HEK293 (cell line): ENCODE measurements around the gene THUMPD1.
A peak's percentile ranks its signal among the peaks of the same experiment; 100 is the strongest.

Experiments
- FEZF1 ChIP-seq: fragments of 450-650 bp; formaldehyde crosslinking; IDR thresholded peaks from 2 replicates; pipeline ENCODE4 v1.5.1; 2016; ENCODE audit warnings: missing biosample characterization, missing genetic modification characterization
- GLI4 ChIP-seq: fragments of 450-650 bp; formaldehyde crosslinking; IDR thresholded peaks from 2 replicates; pipeline ENCODE4 v1.5.1; 2016; ENCODE audit warnings: missing biosample characterization, missing genetic modification characterization
- GLIS1 ChIP-seq: fragments of 450-650 bp; formaldehyde crosslinking; IDR thresholded peaks from 2 replicates; pipeline ENCODE4 v1.5.1; 2016; ENCODE audit warnings: missing biosample characterization, missing genetic modification characterization
- INSM2 ChIP-seq: fragments of 450-650 bp; formaldehyde crosslinking; IDR thresholded peaks from 2 replicates; pipeline ENCODE4 v1.5.1; 2016; ENCODE audit warnings: missing biosample characterization, missing genetic modification characterization
- KLF1 ChIP-seq: fragments of 450-650 bp; formaldehyde crosslinking; IDR thresholded peaks from 2 replicates; pipeline ENCODE4 v1.5.1; 2016; ENCODE audit warnings: missing biosample characterization, missing genetic modification characterization
- KLF16 ChIP-seq: fragments of 450-650 bp; formaldehyde crosslinking; IDR thresholded peaks from 2 replicates; pipeline ENCODE4 v1.5.1; 2017; ENCODE audit warnings: missing biosample characterization, missing genetic modification characterization
- KLF17 ChIP-seq: fragments of 450-650 bp; formaldehyde crosslinking; IDR thresholded peaks from 2 replicates; pipeline ENCODE4 v1.5.1; 2016; ENCODE audit warnings: missing biosample characterization, missing genetic modification characterization
- KLF7 ChIP-seq: fragments of 450-650 bp; formaldehyde crosslinking; IDR thresholded peaks from 2 replicates; pipeline ENCODE4 v1.5.1; 2016; ENCODE audit warnings: missing biosample characterization, missing genetic modification characterization, borderline replicate concordance
- KLF8 ChIP-seq: fragments of 450-650 bp; formaldehyde crosslinking; IDR thresholded peaks from 2 replicates; pipeline ENCODE4 v1.5.1; 2016; ENCODE audit warnings: missing biosample characterization, missing genetic modification characterization
- REPIN1 ChIP-seq: fragments of 450-650 bp; formaldehyde crosslinking; IDR thresholded peaks from 2 replicates; pipeline ENCODE4 v1.5.1; 2017; ENCODE audit warnings: missing biosample characterization, missing genetic modification characterization, low read depth
- YY2 ChIP-seq: fragments of 450-650 bp; formaldehyde crosslinking; IDR thresholded peaks from 2 replicates; pipeline ENCODE4 v1.5.1; 2016; ENCODE audit warnings: missing biosample characterization, missing genetic modification characterization
- ZBTB17 ChIP-seq: fragments of 450-650 bp; formaldehyde crosslinking; IDR thresholded peaks from 2 replicates; pipeline ENCODE4 v1.5.1; 2016; ENCODE audit warnings: missing biosample characterization, missing genetic modification characterization
- ZBTB20 ChIP-seq: fragments of 450-650 bp; formaldehyde crosslinking; IDR thresholded peaks from 2 replicates; pipeline ENCODE4 v1.5.1; 2016; ENCODE audit warnings: missing biosample characterization, missing genetic modification characterization
- ZNF169 ChIP-seq: fragments of 450-650 bp; formaldehyde crosslinking; IDR thresholded peaks from 2 replicates; pipeline ENCODE4 v1.5.1; 2016; ENCODE audit warnings: missing biosample characterization, missing genetic modification characterization
- ZNF24 ChIP-seq: fragments of 450-650 bp; formaldehyde crosslinking; IDR thresholded peaks from 2 replicates; pipeline ENCODE4 v1.5.1; 2016; ENCODE audit warnings: missing biosample characterization, missing genetic modification characterization
- ZNF311 ChIP-seq: fragments of 450-650 bp; formaldehyde crosslinking; IDR thresholded peaks from 2 replicates; pipeline ENCODE4 v1.5.1; 2017; ENCODE audit warnings: missing biosample characterization, missing genetic modification characterization, borderline replicate concordance
- ZNF324 ChIP-seq: fragments of 450-650 bp; formaldehyde crosslinking; IDR thresholded peaks from 2 replicates; pipeline ENCODE4 v1.5.1; 2016; ENCODE audit warnings: missing biosample characterization, missing genetic modification characterization
- ZNF350 ChIP-seq: fragments of 450-650 bp; formaldehyde crosslinking; IDR thresholded peaks from 2 replicates; pipeline ENCODE4 v1.5.0; 2017; ENCODE audit warnings: missing biosample characterization, mild to moderate bottlenecking, missing genetic modification characterization
- ZNF449 ChIP-seq: fragments of 450-650 bp; formaldehyde crosslinking; IDR thresholded peaks from 2 replicates; pipeline ENCODE4 v1.5.1; 2017; ENCODE audit warnings: missing biosample characterization, mild to moderate bottlenecking, missing genetic modification characterization, moderate library complexity
- ZNF501 ChIP-seq: fragments of 450-650 bp; formaldehyde crosslinking; IDR thresholded peaks from 2 replicates; pipeline ENCODE4 v1.5.1; 2016; ENCODE audit warnings: missing biosample characterization, missing genetic modification characterization
- ZNF510 ChIP-seq: fragments of 450-650 bp; formaldehyde crosslinking; IDR thresholded peaks from 2 replicates; pipeline ENCODE4 v1.5.1; 2018; ENCODE audit warnings: mild to moderate bottlenecking, missing genetic modification characterization, missing biosample characterization; ENCODE audit not compliant: insufficient replicate concordance
- ZNF600 ChIP-seq: fragments of 450-650 bp; formaldehyde crosslinking; IDR thresholded peaks from 2 replicates; pipeline ENCODE4 v1.5.1; 2016; ENCODE audit warnings: missing biosample characterization, missing genetic modification characterization
- ZNF629 ChIP-seq: fragments of 450-650 bp; formaldehyde crosslinking; IDR thresholded peaks from 2 replicates; pipeline ENCODE4 v1.5.1; 2017; ENCODE audit warnings: missing biosample characterization, missing genetic modification characterization
- ZNF664 ChIP-seq: fragments of 450-650 bp; formaldehyde crosslinking; IDR thresholded peaks from 2 replicates; pipeline ENCODE4 v1.5.1; 2016; ENCODE audit warnings: missing biosample characterization, missing genetic modification characterization
- ZNF792 ChIP-seq: fragments of 450-650 bp; formaldehyde crosslinking; IDR thresholded peaks from 2 replicates; pipeline ENCODE4 v1.5.1; 2016; ENCODE audit warnings: missing biosample characterization, missing genetic modification characterization
- ZNF843 ChIP-seq: fragments of 450-650 bp; formaldehyde crosslinking; IDR thresholded peaks from 2 replicates; pipeline ENCODE4 v1.5.1; 2016; ENCODE audit warnings: missing biosample characterization, missing genetic modification characterization
- TF ChIP-seq, protein P1 (sequence below): fragments of 450-650 bp; formaldehyde crosslinking; IDR thresholded peaks from 2 replicates; pipeline ENCODE4 v1.5.1; 2017; ENCODE audit warnings: missing biosample characterization, missing genetic modification characterization
- TF ChIP-seq, protein P2 (sequence below): fragments of 450-650 bp; formaldehyde crosslinking; IDR thresholded peaks from 2 replicates; pipeline ENCODE4 v1.5.1; 2016; ENCODE audit warnings: missing biosample characterization, missing genetic modification characterization
- TF ChIP-seq, protein P3 (sequence below): fragments of 450-650 bp; formaldehyde crosslinking; IDR thresholded peaks from 2 replicates; pipeline ENCODE4 v1.5.1; 2017; ENCODE audit warnings: missing biosample characterization, missing genetic modification characterization

The THUMPD1 gene

DNA sequence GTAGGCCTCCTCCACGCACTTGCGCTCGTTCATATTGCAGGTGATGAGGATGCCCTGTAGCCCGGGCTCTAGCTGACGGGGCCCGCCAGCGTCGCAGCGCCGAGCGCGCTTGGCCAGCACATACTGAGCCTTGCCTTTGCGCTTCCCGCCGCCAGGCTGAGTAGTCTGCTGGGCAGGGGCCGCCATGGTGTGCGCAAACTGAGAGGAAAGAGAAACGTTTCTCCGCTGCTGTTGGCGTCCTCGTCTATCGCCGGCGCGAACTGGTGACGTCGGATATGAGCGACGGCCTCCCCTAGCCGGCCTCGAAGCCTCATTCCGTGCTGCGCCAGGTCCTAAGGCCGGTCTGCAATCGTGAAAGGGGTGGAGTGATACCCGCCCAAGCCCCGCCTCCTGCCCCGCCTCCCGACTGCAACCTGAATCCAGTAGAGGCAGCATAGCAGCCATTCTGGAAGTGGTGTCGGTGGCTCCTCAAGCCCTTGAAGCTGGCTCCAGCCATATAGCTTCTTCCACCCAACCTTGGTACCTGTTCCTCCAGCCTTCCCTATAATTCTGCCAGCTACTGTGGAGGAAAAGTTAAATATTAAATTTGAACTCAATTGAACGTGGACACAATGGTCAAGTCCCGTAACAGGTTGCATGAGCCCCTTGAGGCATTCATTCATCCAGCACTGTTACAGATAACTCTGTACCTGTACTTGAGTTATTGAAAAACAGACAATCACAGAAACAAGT lies at the start of gene THUMPD1 (continued):
- TF ChIP-seq ZNF792 (tag by site-specific recombination): peak; percentile 69; the same call in 1 of the 2 replicates
- no peak for TF ChIP-seq ZNF664 (tag by site-specific recombination)
- TF ChIP-seq, protein P1, sequence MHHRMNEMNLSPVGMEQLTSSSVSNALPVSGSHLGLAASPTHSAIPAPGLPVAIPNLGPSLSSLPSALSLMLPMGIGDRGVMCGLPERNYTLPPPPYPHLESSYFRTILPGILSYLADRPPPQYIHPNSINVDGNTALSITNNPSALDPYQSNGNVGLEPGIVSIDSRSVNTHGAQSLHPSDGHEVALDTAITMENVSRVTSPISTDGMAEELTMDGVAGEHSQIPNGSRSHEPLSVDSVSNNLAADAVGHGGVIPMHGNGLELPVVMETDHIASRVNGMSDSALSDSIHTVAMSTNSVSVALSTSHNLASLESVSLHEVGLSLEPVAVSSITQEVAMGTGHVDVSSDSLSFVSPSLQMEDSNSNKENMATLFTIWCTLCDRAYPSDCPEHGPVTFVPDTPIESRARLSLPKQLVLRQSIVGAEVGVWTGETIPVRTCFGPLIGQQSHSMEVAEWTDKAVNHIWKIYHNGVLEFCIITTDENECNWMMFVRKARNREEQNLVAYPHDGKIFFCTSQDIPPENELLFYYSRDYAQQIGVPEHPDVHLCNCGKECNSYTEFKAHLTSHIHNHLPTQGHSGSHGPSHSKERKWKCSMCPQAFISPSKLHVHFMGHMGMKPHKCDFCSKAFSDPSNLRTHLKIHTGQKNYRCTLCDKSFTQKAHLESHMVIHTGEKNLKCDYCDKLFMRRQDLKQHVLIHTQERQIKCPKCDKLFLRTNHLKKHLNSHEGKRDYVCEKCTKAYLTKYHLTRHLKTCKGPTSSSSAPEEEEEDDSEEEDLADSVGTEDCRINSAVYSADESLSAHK (tag by site-specific recombination): peak; percentile 56; the same call in 1 of the 2 replicates
- TF ChIP-seq ZNF324 (tag by site-specific recombination): peak; percentile 96
- peak; percentile 60; the same call in 1 of the 2 replicates for TF ChIP-seq KLF7
- peak; percentile 88 for TF ChIP-seq KLF8
- no peak for TF ChIP-seq ZNF350 (tag by site-specific recombination)
- 0 out of 2 replicates have a peak, but pooled peaks have one; percentile 43 for TF ChIP-seq ZNF501 (tag by site-specific recombination)
- 0 out of 2 replicates have a peak, but pooled peaks have one; percentile 37 for TF ChIP-seq GLI4 (tag by site-specific recombination)
- TF ChIP-seq ZNF24 (tag by site-specific recombination): peak; percentile 77
- peak; percentile 87 for TF ChIP-seq KLF17 (tag by site-specific recombination)
- TF ChIP-seq KLF1 (tag by site-specific recombination): peak; percentile 47; the same call in 1 of the 2 replicates
- 0 out of 2 replicates have a peak, but pooled peaks have one; percentile 70 for TF ChIP-seq REPIN1
- no peak for TF ChIP-seq ZNF449
- TF ChIP-seq, protein P2, sequence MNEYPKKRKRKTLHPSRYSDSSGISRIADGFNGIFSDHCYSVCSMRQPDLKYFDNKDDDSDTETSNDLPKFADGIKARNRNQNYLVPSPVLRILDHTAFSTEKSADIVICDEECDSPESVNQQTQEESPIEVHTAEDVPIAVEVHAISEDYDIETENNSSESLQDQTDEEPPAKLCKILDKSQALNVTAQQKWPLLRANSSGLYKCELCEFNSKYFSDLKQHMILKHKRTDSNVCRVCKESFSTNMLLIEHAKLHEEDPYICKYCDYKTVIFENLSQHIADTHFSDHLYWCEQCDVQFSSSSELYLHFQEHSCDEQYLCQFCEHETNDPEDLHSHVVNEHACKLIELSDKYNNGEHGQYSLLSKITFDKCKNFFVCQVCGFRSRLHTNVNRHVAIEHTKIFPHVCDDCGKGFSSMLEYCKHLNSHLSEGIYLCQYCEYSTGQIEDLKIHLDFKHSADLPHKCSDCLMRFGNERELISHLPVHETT (tag by site-specific recombination): peak; percentile 74
- TF ChIP-seq, protein P3, sequence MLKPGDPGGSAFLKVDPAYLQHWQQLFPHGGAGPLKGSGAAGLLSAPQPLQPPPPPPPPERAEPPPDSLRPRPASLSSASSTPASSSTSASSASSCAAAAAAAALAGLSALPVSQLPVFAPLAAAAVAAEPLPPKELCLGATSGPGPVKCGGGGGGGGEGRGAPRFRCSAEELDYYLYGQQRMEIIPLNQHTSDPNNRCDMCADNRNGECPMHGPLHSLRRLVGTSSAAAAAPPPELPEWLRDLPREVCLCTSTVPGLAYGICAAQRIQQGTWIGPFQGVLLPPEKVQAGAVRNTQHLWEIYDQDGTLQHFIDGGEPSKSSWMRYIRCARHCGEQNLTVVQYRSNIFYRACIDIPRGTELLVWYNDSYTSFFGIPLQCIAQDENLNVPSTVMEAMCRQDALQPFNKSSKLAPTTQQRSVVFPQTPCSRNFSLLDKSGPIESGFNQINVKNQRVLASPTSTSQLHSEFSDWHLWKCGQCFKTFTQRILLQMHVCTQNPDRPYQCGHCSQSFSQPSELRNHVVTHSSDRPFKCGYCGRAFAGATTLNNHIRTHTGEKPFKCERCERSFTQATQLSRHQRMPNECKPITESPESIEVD: no peak
- no peak for TF ChIP-seq ZNF311 (tag by site-specific recombination)
- TF ChIP-seq ZNF169: no peak
- peak; percentile 56; the same call in 1 of the 2 replicates for TF ChIP-seq GLIS1 (tag by site-specific recombination)
- no peak for TF ChIP-seq ZNF843
- peak; percentile 67 for TF ChIP-seq ZNF600 (tag by site-specific recombination)
- TF ChIP-seq YY2 (tag by site-specific recombination): peak; percentile 78
- peak; percentile 69; the same call in 1 of the 2 replicates for TF ChIP-seq ZBTB20 (tag by site-specific recombination)
- TF ChIP-seq INSM2 (tag by site-specific recombination): peak; percentile 77; the same call in 1 of the 2 replicates
- no peak for TF ChIP-seq ZNF510 (tag by site-specific recombination)
- peak; percentile 81 for TF ChIP-seq ZNF629 (tag by site-specific recombination)
- TF ChIP-seq KLF16 (tag by site-specific recombination): peak; percentile 97
- TF ChIP-seq ZBTB17: peak; percentile 76
- TF ChIP-seq FEZF1 (tag by site-specific recombination): no peak
